GM12891 (cell line): ENCODE measurements around the gene AVEN.

Experiments used
- DNase-seq: peaks from one replicate; pipeline ENCODE4 v3.0.0; 2011; ENCODE audit warnings: low spot score; ENCODE audit not compliant: insufficient read length
- FAIRE-seq: peaks from 2 replicates; lab custom pipeline; 2011; peaks lifted over from hg19 to GRCh38; lab: Jason Lieb, UNC
- PAX5 ChIP-seq: IDR thresholded peaks from 2 replicates; pipeline ENCODE4 v1.6.1; 2011; ENCODE audit warnings: low read length, moderate library complexity, mild to moderate bottlenecking; ENCODE audit not compliant: insufficient read depth, severe bottlenecking
- POLR2A ChIP-seq: IDR thresholded peaks from 2 replicates; pipeline ENCODE4 v1.6.1; 2011; ENCODE audit warnings: low read depth, low read length, control low read depth
- POLR2AphosphoS5 ChIP-seq: IDR thresholded peaks from 2 replicates; pipeline ENCODE4 v1.6.1; 2011; ENCODE audit warnings: low read depth, low read length, control low read depth
- POU2F2 ChIP-seq: IDR thresholded peaks from 2 replicates; pipeline ENCODE4 v1.6.1; 2011; ENCODE audit warnings: low read depth, mild to moderate bottlenecking, control low read depth, low read length, moderate library complexity
- SPI1 ChIP-seq: IDR thresholded peaks from 2 replicates; pipeline ENCODE4 v1.6.1; 2011; ENCODE audit warnings: low read depth, low read length, control low read depth
- TAF1 ChIP-seq: IDR thresholded peaks from 2 replicates; pipeline ENCODE4 v1.6.1; 2011; ENCODE audit warnings: low read depth, low read length, control low read depth

The AVEN gene

GRCh38 chr15:33844597-33844996 is 194.4 kb downstream of the AVEN start:
- no peak for TF ChIP-seq POU2F2
- TF ChIP-seq TAF1, result no peak
- TF ChIP-seq POLR2AphosphoS5, result no peak
- no peak for TF ChIP-seq SPI1
- TF ChIP-seq PAX5, result no peak
- TF ChIP-seq POLR2A, result no peak
- DNase-seq (no peak), FAIRE-seq (no peak)

- DNase-seq, result no peak
- TF ChIP-seq POU2F2 (no peak), PAX5 (no peak), POLR2A (no peak), TAF1 (no peak), POLR2AphosphoS5 (no peak), SPI1 (no peak)
- no peak for FAIRE-seq
Measured at GRCh38 chr15:33844186-33844585, 194.8 kb downstream of the AVEN start.

DNA sequence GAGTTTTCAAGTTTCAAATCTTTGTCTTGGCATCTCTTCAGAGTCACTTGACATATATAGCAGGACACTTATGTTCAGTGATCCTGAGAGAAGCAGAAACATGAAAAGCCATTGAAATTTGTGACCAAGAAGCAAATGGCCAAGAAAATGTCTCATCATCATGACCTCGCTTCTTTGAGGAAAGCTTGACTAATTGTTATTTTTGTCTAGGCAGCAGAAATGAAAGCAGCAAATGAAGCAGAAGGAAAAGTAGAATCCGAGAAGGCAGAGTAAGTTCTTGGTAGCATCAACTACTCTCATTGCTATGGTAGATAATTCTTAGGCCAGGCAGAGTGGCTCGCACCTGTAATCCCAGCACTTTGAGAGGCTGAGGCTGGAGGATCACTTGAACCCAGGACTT is 198.4 kb downstream of the AVEN start:
- DNase-seq (no peak), FAIRE-seq (no peak)
- TF ChIP-seq POLR2A (no peak), SPI1 (no peak), TAF1 (no peak), PAX5 (no peak), POLR2AphosphoS5 (no peak), POU2F2 (no peak)

DNA sequence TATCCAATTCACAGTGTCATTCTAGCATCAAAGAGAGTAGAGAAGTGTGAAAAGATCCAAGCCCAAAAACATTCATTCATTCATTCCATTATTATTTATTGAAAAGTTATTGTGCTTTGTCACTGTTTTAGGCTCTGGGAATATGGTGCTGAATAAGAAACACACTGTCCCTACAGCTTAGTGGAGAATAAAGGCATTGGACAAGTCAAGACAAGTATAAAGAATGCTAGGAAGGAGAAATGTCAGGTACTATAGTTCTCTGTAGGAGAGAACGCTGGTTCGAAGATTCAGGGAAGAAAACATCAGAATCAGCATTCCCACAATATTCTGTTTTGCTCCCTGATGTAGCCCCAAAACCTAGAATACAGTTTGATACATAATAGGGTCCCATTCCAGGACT is 199.5 kb downstream of the AVEN start:
- no peak for FAIRE-seq
- TF ChIP-seq POLR2AphosphoS5 (no peak), POLR2A (no peak), SPI1 (no peak), PAX5 (no peak), TAF1 (no peak), POU2F2 (no peak)
- no peak for DNase-seq

DNA sequence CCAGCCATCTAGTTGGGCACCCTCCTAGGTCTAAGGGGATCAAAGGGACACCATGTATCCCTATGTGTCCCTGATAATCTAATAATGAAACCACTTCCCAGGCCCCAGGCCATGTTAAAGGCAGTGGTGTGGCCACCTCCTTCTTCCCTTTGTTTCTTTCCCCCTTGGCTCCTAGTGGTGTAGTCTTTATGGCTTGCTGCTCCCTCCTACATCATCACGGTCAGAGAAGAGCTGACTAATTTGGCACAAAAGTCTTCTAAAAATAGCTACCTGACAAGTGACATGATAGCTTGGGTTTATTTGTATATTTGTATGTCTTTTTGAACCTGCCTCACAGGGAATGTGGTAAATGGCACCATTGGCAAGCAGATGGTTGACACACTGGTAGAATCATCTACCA is 201.7 kb downstream of the AVEN start:
- DNase-seq, result no peak
- no peak for TF ChIP-seq POU2F2
- no peak for TF ChIP-seq PAX5
- no peak for TF ChIP-seq SPI1
- no peak for TF ChIP-seq POLR2AphosphoS5
- no peak for TF ChIP-seq POLR2A
- TF ChIP-seq TAF1, result no peak
- FAIRE-seq, result no peak

- FAIRE-seq (no peak), DNase-seq (no peak)
- TF ChIP-seq POU2F2, result no peak
- TF ChIP-seq TAF1, result no peak
- no peak for TF ChIP-seq POLR2A
- no peak for TF ChIP-seq SPI1
- no peak for TF ChIP-seq POLR2AphosphoS5
- TF ChIP-seq PAX5, result no peak
Measured at GRCh38 chr15:33834892-33835743, 203.9 kb downstream of the AVEN start.

DNA sequence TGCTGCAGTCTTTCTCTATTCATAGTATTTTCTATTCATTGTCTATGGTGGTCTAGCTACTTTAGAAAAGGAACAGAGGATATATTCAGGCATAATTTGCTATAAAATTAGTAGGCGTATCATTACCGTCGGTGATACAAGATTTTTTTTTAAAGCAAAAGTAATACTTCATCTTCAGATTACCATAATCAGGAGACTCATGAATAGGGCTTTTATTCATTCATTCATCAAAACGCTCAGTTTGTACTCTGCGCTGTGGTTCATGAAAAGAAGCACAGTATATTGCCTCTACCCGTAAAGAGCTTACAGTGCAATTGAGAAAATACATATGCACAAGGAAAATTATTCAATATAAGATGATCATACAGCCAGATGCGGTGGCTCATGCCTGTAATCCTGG is 207.4 kb downstream of the AVEN start:
- no peak for DNase-seq
- no peak for FAIRE-seq
- TF ChIP-seq POU2F2 (no peak), PAX5 (no peak), POLR2A (no peak), TAF1 (no peak), POLR2AphosphoS5 (no peak), SPI1 (no peak)

DNA sequence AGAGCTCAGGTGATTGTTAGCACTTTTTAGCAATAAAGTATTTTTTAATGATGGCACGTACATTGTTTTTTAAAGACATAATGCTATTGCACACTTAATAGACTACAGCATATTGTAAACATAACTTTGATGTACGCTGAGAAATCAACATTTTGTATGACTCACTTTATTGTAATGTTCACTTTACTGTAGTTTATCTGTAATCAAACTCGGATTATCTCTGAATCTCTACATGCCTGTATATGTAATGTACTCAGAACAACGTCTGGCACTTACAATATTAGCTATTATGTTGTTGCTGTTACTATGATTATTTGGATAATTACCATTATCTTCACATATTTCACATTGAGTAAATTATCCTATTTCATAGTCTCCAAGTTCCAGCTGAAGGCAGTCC is 208.7 kb downstream of the AVEN start:
- FAIRE-seq, result no peak
- no peak for DNase-seq

GRCh38 chr15:33826201-33826600 is 212.8 kb downstream of the AVEN start:
- TF ChIP-seq PAX5 (no peak), POU2F2 (no peak), SPI1 (no peak), POLR2A (no peak), TAF1 (no peak), POLR2AphosphoS5 (no peak)
- DNase-seq (no peak), FAIRE-seq (no peak)

More for the DNA sequence above, 208.7 kb downstream of the AVEN start:
- TF ChIP-seq POLR2AphosphoS5, result no peak

DNA sequence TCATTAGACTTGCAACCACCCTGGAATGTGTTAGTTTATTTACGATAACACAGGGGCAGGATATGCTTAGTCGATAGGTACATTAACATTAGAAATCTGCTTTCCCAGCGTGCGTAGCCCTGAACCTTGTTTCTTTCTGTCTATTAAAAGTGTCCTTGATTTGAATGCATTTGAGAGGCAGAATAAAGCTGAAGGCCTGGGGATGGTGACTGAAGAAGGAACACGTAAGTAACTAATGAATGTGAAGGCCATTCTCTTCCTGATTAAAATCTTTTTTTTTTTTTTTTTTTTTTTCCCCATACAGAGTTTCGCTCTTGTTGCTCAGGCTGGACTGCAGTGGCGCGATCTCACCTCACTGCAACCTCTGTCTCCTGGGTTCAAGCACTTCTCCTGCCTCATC is 213.6 kb downstream of the AVEN start:
- DNase-seq (no peak), FAIRE-seq (no peak)
- no peak for TF ChIP-seq POU2F2
- TF ChIP-seq TAF1, result no peak
- TF ChIP-seq POLR2A, result no peak
- TF ChIP-seq POLR2AphosphoS5, result no peak
- TF ChIP-seq SPI1, result no peak
- no peak for TF ChIP-seq PAX5
